HepG2 (cell line): ENCODE measurements around the gene ZNF544.
A peak's percentile ranks its signal among the peaks of the same experiment; 100 is the strongest.

Experiments used
- CHD2 ChIP-seq: IDR thresholded peaks from 2 replicates; pipeline ENCODE4 v1.6.1; 2011; ENCODE audit warnings: low read depth, low read length, improper control_type of control experiment
- ETV6 ChIP-seq: sonication (generic); formaldehyde crosslinking; conservative IDR thresholded peaks from 2 replicates; pipeline ENCODE4 v1.4.0; 2020; ENCODE audit warnings: missing genetic modification reagents
- FOXK1 ChIP-seq: sonication (generic); formaldehyde crosslinking; IDR thresholded peaks from 2 replicates; pipeline ENCODE4 v1.4.0; 2020; ENCODE audit warnings: low read depth, missing genetic modification reagents, borderline replicate concordance
- NR2C2 ChIP-seq: sonication (generic); formaldehyde crosslinking; IDR thresholded peaks from 2 replicates; pipeline ENCODE4 v1.4.0; 2020; ENCODE audit warnings: missing genetic modification reagents, mild to moderate bottlenecking, moderate library complexity, borderline replicate concordance
- TF ChIP-seq, protein P1 (sequence below): sonication (generic); formaldehyde crosslinking; IDR thresholded peaks from 2 replicates; pipeline ENCODE4 v1.4.0; 2020; ENCODE audit warnings: missing genetic modification reagents, borderline replicate concordance

GRCh38 chr19:58228585-58229254 is at the start of gene ZNF544:
- TF ChIP-seq, protein P1, sequence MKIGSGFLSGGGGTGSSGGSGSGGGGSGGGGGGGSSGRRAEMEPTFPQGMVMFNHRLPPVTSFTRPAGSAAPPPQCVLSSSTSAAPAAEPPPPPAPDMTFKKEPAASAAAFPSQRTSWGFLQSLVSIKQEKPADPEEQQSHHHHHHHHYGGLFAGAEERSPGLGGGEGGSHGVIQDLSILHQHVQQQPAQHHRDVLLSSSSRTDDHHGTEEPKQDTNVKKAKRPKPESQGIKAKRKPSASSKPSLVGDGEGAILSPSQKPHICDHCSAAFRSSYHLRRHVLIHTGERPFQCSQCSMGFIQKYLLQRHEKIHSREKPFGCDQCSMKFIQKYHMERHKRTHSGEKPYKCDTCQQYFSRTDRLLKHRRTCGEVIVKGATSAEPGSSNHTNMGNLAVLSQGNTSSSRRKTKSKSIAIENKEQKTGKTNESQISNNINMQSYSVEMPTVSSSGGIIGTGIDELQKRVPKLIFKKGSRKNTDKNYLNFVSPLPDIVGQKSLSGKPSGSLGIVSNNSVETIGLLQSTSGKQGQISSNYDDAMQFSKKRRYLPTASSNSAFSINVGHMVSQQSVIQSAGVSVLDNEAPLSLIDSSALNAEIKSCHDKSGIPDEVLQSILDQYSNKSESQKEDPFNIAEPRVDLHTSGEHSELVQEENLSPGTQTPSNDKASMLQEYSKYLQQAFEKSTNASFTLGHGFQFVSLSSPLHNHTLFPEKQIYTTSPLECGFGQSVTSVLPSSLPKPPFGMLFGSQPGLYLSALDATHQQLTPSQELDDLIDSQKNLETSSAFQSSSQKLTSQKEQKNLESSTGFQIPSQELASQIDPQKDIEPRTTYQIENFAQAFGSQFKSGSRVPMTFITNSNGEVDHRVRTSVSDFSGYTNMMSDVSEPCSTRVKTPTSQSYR (CRISPR knock-in tag), result 0 out of 2 replicates have a peak, but pooled peaks have one; percentile 20
- TF ChIP-seq CHD2, result no peak
- no peak for TF ChIP-seq NR2C2 (CRISPR knock-in tag)
- 0 out of 2 replicates have a peak, but pooled peaks have one; percentile 20 for TF ChIP-seq ETV6 (CRISPR knock-in tag)
- TF ChIP-seq FOXK1 (CRISPR knock-in tag), result no peak
